ENCODE measurements around the gene UMOD.

The UMOD gene

GRCh38 chr16:20352615-20353014 lies at the start of gene UMOD:
Gene UMOD, minus strand, starts transcription at chr16:20352715. Its CDS starts 1,978 bp downstream, at chr16:20350737.
- DNase-seq (ENCODE audit: low read depth in 2 of 2): no peak

- no peak for DNase-seq (ENCODE audit: low read depth in 2 of 2)
Measured at GRCh38 chr16:20401475-20402016, 49.0 kb upstream of the UMOD start.

GRCh38 chr16:20401066-20401465 lies 48.6 kb upstream of the UMOD start:
- no peak for DNase-seq (ENCODE audit: low read depth in 2 of 2)

GRCh38 chr16:20399185-20399584 lies 46.7 kb upstream of the UMOD start:
- DNase-seq (ENCODE audit: low read depth in 2 of 2): no peak

GRCh38 chr16:20398603-20399002 lies 46.1 kb upstream of the UMOD start:
- no peak for DNase-seq (ENCODE audit: low read depth in 2 of 2)

- DNase-seq (ENCODE audit: low read depth in 2 of 2): no peak
Measured at GRCh38 chr16:20397468-20398074, 45.1 kb upstream of the UMOD start.

GRCh38 chr16:20396846-20397467 lies 44.4 kb upstream of the UMOD start:
- no peak for DNase-seq (ENCODE audit: low read depth in 2 of 2)

- no peak for DNase-seq (ENCODE audit: low read depth in 2 of 2)
Measured at GRCh38 chr16:20395946-20396345, 43.4 kb upstream of the UMOD start.

GRCh38 chr16:20393801-20394577 lies 41.5 kb upstream of the UMOD start:
- no peak for DNase-seq (ENCODE audit: low read depth in 2 of 2)

- no peak for DNase-seq (ENCODE audit: low read depth in 2 of 2)
Measured at GRCh38 chr16:20391045-20391444, 38.5 kb upstream of the UMOD start.

- DNase-seq (ENCODE audit: low read depth in 2 of 2): no peak
Measured at GRCh38 chr16:20388854-20389253, 36.3 kb upstream of the UMOD start.

GRCh38 chr16:20387978-20388377 lies 35.5 kb upstream of the UMOD start:
- DNase-seq (ENCODE audit: low read depth in 2 of 2): no peak

GRCh38 chr16:20385844-20386832 lies 33.6 kb upstream of the UMOD start:
- peak; percentile 35 to 47 for DNase-seq (ENCODE audit: low read depth in 2 of 2)

GRCh38 chr16:20383106-20384029 lies 30.9 kb upstream of the UMOD start:
- peak; percentile 8 to 16 for DNase-seq (ENCODE audit: low read depth in 2 of 2)

GRCh38 chr16:20382202-20382948 lies 29.9 kb upstream of the UMOD start:
- no peak for DNase-seq (ENCODE audit: low read depth in 2 of 2)

- DNase-seq (ENCODE audit: low read depth in 2 of 2): no peak
Measured at GRCh38 chr16:20380782-20381181, 28.3 kb upstream of the UMOD start.

- no peak for DNase-seq (ENCODE audit: low read depth in 2 of 2)
Measured at GRCh38 chr16:20377181-20377580, 24.7 kb upstream of the UMOD start.

GRCh38 chr16:20372701-20373100 lies 20.2 kb upstream of the UMOD start:
- no peak for DNase-seq (ENCODE audit: low read depth in 2 of 2)

GRCh38 chr16:20369452-20370054 lies 17.0 kb upstream of the UMOD start:
- DNase-seq (ENCODE audit: low read depth in 2 of 2): no peak

Data from stimulated activated CD4-positive, alpha-beta T cell treated with anti-CD3 and anti-CD28 coated beads, Interleukin-1b, Interleukin-23, amount 100 ng/mL, for 4 hours (primary cell).